Prostate gland (tissue), 2 donors: ENCODE measurements around the gene ATXN1. TPM values are rescaled to one million over a fixed set of nuclear protein-coding genes. Genes with fewer than 3 reads are reported as not detected.
"Not testable (repeated sequence)": the region's sequence is repeated elsewhere in the genome, so short reads cannot be mapped to it uniquely, and the experiment has no call there.

Experiments
- DNase-seq: peaks from one replicate; pipeline ENCODE4 v3.0.0-alpha.2; 2019; ENCODE audit warnings: low spot score
- H3K27ac ChIP-seq, 2 donors: fragments of 200-600 bp; sonication (generic); 2 replicates each; pipeline ENCODE4 v1.5.1; 2017 to 2019
- H3K27me3 ChIP-seq: fragments of 200-600 bp; sonication (generic); replicated peaks from 2 replicates; pipeline ENCODE4 v1.5.1; 2019; ENCODE audit not compliant: insufficient read depth
- H3K36me3 ChIP-seq, 2 donors: fragments of 200-600 bp; sonication (generic); 1 replicate in 1 of 2; 2 replicates in 1 of 2; pipeline versions ENCODE4 v1.5.1 to v1.8.1; 2017 to 2019
- H3K4me1 ChIP-seq: fragments of 200-600 bp; sonication (generic); replicated peaks from 2 replicates; pipeline ENCODE4 v1.5.1; 2019
- H3K4me3 ChIP-seq, 2 donors: fragments of 200-600 bp; sonication (generic); 2 replicates each; pipeline ENCODE4 v1.5.1; 2017 to 2019
- H3K9me3 ChIP-seq: fragments of 200-600 bp; sonication (generic); 2 replicates; pipeline ENCODE4 v1.5.1; 2017
- POLR2A ChIP-seq: fragments of 450-650 bp; IDR thresholded peaks from one replicate; pipeline ENCODE4 v1.6.1; 2016; ENCODE audit warnings: antibody characterized with exemption, mild to moderate bottlenecking
- POLR2AphosphoS5 ChIP-seq: sonication (generic); formaldehyde crosslinking; IDR thresholded peaks from one replicate; pipeline ENCODE4 v1.6.1; 2017; ENCODE audit warnings: antibody characterized with exemption
- WGBS: methylation state at CpG from one replicate; pipeline ENCODE4 v1.1.5; 2018; 5-methylcytosine and 5-hydroxymethylcytosine counted together
- intact Hi-C: fragments of 100-400 bp; cut with DNase I; formaldehyde crosslinking; loops from one replicate; pipeline ENCODE4 v1.14.2; 2022
- total RNA-seq, 2 donors: library from RNA; depleted of rRNA; stranded (reverse); fragments of >200 nt; gene quantifications; one replicate each; pipeline ENCODE4 v1.1.0, GENCODE V29; 2016
- TF ChIP-seq, protein P1 (sequence below), 4 experiments: fragments of 200-600 bp in 2 of 4; fragments of 450-650 bp in 2 of 4; sonication (generic) in 2 of 4; IDR thresholded peaks; 1 replicate in 3 of 4; 2 replicates in 1 of 4; pipeline ENCODE4 v1.5.1; 2016 to 2019; ENCODE audit warnings: antibody characterized with exemption in 4 of 4, mild to moderate bottlenecking in 2 of 4, moderate library complexity in 2 of 4

The ATXN1 gene
- total RNA-seq, 2 donors from 2014 or later, result 28.5 to 89.0 TPM

DNA sequence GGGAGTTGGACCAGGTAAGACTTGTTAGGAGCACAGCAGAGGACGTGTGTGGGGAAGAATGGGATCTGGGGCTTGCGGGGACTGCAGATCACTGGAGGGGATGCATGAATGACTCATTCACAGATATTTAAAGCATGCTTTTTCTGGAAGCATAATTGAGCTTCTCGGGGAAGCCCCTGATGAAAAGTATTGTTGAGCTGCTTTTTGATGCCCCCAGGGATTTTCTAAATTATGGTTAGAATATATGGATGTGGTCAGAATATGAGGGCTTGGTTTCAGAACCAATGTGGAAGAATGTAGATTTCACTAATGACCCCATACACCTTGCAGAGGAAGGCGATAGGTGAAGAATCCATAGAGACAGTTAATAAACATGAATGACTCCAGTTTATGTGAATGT is 486.8 kb downstream of the ATXN1 start:
- Histone ChIP-seq H3K27me3 (no peaks in the 10 kb centered on the region), H3K36me3 (peaks cover 2 to 5% of the 10 kb centered on the region in 2 donors), H3K4me3 (no peak overlapping the region), H3K27ac (no peak overlapping the region), H3K4me1 (peaks cover 12% of the 10 kb centered on the region), H3K9me3 (no peaks in the 10 kb centered on the region)
- 85% methylated on average over 4 of the region's 4 CpGs for WGBS
- intact Hi-C loops, result no loop called here
- no peak for DNase-seq
- TF ChIP-seq, protein P1, sequence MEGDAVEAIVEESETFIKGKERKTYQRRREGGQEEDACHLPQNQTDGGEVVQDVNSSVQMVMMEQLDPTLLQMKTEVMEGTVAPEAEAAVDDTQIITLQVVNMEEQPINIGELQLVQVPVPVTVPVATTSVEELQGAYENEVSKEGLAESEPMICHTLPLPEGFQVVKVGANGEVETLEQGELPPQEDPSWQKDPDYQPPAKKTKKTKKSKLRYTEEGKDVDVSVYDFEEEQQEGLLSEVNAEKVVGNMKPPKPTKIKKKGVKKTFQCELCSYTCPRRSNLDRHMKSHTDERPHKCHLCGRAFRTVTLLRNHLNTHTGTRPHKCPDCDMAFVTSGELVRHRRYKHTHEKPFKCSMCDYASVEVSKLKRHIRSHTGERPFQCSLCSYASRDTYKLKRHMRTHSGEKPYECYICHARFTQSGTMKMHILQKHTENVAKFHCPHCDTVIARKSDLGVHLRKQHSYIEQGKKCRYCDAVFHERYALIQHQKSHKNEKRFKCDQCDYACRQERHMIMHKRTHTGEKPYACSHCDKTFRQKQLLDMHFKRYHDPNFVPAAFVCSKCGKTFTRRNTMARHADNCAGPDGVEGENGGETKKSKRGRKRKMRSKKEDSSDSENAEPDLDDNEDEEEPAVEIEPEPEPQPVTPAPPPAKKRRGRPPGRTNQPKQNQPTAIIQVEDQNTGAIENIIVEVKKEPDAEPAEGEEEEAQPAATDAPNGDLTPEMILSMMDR (IDR thresholded peaks at IDR 0.05), result no peak
- TF ChIP-seq POLR2AphosphoS5 (no peak), POLR2A (no peak)

DNA sequence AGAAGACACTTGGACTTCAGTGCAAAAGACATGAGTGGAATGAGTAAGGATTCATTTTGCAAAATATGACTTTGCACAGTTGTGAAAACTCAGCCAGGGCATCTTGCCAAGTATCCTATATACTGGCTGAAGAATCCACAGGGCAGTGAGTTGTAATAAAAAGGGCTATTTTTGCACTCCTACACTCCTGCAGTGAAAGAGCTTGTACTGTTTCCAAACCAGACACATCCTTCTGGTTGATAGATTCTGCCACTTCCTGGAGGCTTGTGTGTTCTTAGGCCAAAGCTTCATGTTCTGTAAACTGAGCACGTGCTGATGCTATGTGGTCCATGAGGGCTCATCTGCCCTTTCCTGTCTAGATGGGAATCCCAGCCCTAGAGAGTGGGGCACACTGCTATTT is 488.0 kb downstream of the ATXN1 start:
- Histone ChIP-seq H3K27ac (no peak overlapping the region), H3K9me3 (no peaks in the 10 kb centered on the region), H3K4me3 (no peak overlapping the region), H3K36me3 (no peaks in the 10 kb centered on the region), H3K27me3 (no peaks in the 10 kb centered on the region), H3K4me1 (peaks cover 12% of the 10 kb centered on the region)
- no peak for DNase-seq
- 10% methylated on average over 1 of the region's 1 CpG for WGBS
- TF ChIP-seq POLR2AphosphoS5, result no peak
- no peak for TF ChIP-seq POLR2A
- TF ChIP-seq, protein P1 (IDR thresholded peaks at IDR 0.05), result no peak
- intact Hi-C loops, result no loop called here

DNA sequence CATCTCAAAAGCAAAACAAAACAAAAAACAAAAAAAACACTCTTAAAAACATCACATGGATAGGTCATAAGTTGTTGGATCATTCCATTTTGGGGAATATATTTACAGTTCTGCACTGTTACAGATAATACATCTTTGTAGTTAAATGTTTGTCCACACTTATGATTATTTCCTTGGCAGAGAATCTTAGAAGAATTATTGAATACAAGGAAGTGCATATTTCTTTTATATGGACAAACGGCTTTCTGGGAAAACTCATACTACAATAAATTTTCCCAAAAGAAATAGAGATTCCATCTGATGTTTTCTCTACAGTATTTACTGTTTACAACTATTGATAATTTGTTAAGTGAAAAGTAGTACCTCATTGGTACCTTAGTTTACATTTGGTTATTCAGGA is 489.1 kb downstream of the ATXN1 start:
- H3K36me3 ChIP-seq, result no peaks in the 10 kb centered on the region
- H3K9me3 ChIP-seq, result no peaks in the 10 kb centered on the region
- H3K27me3 ChIP-seq, result no peaks in the 10 kb centered on the region
- TF ChIP-seq POLR2AphosphoS5 (no peak), POLR2A (no peak)
- TF ChIP-seq, protein P1 (IDR thresholded peaks at IDR 0.05), result no peak
- intact Hi-C loops, result no loop called here
- H3K27ac ChIP-seq, result no peak overlapping the region
- no peak overlapping the region for H3K4me3 ChIP-seq
- peaks cover 6% of the 10 kb centered on the region for H3K4me1 ChIP-seq
- WGBS, result 33% methylated on average over 1 of the region's 1 CpG
- no peak for DNase-seq

DNA sequence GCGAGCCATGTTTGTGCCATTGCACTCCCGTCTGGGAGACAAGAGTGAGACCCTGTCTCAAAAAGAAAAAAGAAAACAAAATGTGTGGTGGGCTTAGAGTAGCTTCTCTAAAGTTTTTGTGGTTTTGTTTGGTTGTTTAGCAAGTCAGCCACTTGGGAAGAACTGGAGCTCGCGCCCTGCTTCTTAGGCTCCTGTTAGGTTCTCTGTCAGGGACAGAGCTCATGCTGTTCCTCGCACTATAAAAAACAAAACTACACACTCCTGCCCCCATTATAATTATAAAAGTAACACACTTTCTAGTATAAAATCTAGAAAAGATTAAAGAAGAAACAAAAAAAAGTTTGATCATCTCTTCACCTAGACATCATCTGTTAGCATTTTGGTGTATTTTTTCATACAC is 489.8 kb downstream of the ATXN1 start:
- Histone ChIP-seq H3K4me1 (no peaks in the 10 kb centered on the region), H3K9me3 (no peaks in the 10 kb centered on the region), H3K36me3 (no peaks in the 10 kb centered on the region), H3K27me3 (no peaks in the 10 kb centered on the region), H3K27ac (no peak overlapping the region), H3K4me3 (no peak overlapping the region)
- DNase-seq, result no peak
- TF ChIP-seq POLR2A (no peak), POLR2AphosphoS5 (no peak)
- TF ChIP-seq, protein P1 (IDR thresholded peaks at IDR 0.05), result no peak
- intact Hi-C loops, result no loop called here
- 99% methylated on average over 5 of the region's 5 CpGs for WGBS

DNA sequence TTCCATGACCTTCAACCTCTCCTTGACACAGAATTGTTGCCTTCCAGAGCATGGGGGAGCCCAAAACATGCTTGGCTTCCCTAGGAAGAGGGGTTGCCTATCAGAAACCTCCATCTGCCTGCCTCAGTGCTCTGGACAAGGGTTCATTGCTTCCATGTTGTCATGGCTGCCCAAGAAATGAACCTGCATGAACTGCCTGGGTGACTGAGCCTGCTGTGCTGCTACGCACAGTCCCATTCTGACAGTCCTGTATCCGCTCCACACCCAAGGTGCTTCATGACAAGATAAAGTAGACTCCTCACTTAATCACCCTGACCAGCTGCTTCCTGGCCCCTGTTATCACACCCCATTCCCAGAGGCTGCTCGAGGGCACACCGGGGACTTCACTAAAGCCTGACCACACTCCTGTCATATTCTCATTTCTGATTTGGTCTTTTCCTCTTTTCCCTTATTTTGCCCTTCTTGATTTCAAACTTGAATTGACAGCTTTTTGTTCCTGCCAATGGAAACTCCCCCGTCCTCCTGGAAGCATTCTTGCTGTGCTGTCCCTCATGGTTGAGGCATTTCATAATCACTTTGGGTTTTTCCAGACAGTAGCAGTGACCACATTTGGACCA is 491.0 kb downstream of the ATXN1 start:
- WGBS, result 88% methylated on average over 5 of the region's 5 CpGs
- Histone ChIP-seq H3K9me3 (no peaks in the 10 kb centered on the region), H3K27ac (no peak overlapping the region), H3K4me3 (no peak overlapping the region), H3K27me3 (no peaks in the 10 kb centered on the region), H3K36me3 (no peaks in the 10 kb centered on the region), H3K4me1 (no peaks in the 10 kb centered on the region)
- intact Hi-C loops, result no loop called here
- DNase-seq, result no peak
- TF ChIP-seq, protein P1 (IDR thresholded peaks at IDR 0.05), result no peak
- no peak for TF ChIP-seq POLR2A
- TF ChIP-seq POLR2AphosphoS5, result no peak

DNA sequence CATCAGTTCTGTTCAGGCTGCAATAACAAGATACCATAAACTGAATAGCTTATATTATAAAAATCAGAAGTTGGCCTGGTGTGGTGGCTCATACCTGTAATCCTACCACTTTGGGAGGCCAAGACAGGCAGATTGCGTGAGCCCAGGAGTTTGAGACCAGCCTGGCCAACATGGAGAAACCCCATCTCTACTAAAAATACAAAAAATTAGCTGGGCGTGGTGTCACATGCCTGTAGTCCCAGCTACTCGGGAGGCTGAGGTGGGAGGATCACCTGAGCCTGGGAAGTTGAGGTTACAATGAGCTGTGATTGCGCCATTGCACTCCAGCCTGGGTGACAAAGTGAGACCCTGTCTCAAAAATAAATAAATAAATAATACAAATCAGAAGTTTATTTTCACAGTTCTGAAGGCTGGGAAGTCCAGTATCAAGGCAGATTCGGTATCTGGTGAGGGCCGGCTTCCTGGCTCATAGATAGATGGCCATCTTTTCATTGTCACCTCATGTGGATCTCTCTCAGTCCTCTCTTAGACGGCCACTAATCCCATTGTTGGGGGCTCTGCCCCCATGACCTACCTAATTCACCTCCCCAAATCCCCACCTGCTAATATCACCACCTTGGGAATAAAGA is 491.7 kb downstream of the ATXN1 start:
- DNase-seq, H3K4me1 ChIP-seq, H3K9me3 ChIP-seq, intact Hi-C loops, H3K27me3 ChIP-seq, H3K27ac ChIP-seq, H3K4me3 ChIP-seq, H3K36me3 ChIP-seq: not testable (repeated sequence)
- 87% methylated on average over 7 of the region's 7 CpGs for WGBS
